CD8-positive, alpha-beta memory T cell (primary cell): ENCODE measurements around the gene TRMT2A. TPM values are rescaled to one million over a fixed set of nuclear protein-coding genes. Genes with fewer than 3 reads are reported as not detected.
A peak's percentile ranks its signal among the peaks of the same experiment; 100 is the strongest.

Experiments used
- CTCF ChIA-PET: fragments of 350-600 bp; sonication (Branson Sonifier 250); formaldehyde crosslinking; loops from one replicate; lab custom pipeline; 2021; ENCODE audit warnings: antibody characterized with exemption; lab: Charles Lee
- POLR2A ChIA-PET: fragments of 350-600 bp; sonication (Branson Sonifier 250); formaldehyde crosslinking; loops from one replicate; lab custom pipeline; 2021; ENCODE audit warnings: antibody characterized with exemption; lab: Charles Lee
- DNase-seq, 5 donors: peaks; one replicate each; pipeline versions ENCODE4 v3.0.0 to v3.0.0-alpha.2; 2020 to 2022; ENCODE audit warnings: mixed read lengths in 1 of 5
- H3K27ac ChIP-seq: one replicate; pipeline ENCODE4 v1.7.0; 2013; ENCODE audit warnings: low read depth, mild to moderate bottlenecking, low read length, moderate library complexity
- H3K27me3 ChIP-seq: 2 replicates; pipeline ENCODE4 v1.7.0; 2013; ENCODE audit warnings: low read length, mild to moderate bottlenecking; ENCODE audit not compliant: insufficient read depth, poor library complexity, severe bottlenecking
- H3K36me3 ChIP-seq: 2 replicates; pipeline ENCODE4 v1.7.0; 2013; ENCODE audit warnings: mild to moderate bottlenecking, low read length, moderate library complexity; ENCODE audit not compliant: insufficient read depth
- H3K4me1 ChIP-seq: 2 replicates; pipeline ENCODE4 v1.7.0; 2013; ENCODE audit warnings: mild to moderate bottlenecking, low read length, moderate library complexity; ENCODE audit not compliant: insufficient read depth
- H3K4me3 ChIP-seq: 2 replicates; pipeline ENCODE4 v1.7.0; 2013; ENCODE audit warnings: mild to moderate bottlenecking, low read length
- H3K9me3 ChIP-seq: 2 replicates; pipeline ENCODE4 v1.7.0; 2013; ENCODE audit warnings: mild to moderate bottlenecking, low read length
- H3K27ac Mint-ChIP-seq, 8 donors: one replicate each; pipeline ENCODE4 v1.8.0; 2020 to 2021; ENCODE audit warnings: mixed read lengths in 8 of 8, mild to moderate bottlenecking in 6 of 8, inconsistent platforms in 3 of 8, moderate library complexity in 3 of 8
- H3K27me3 Mint-ChIP-seq, 2 donors: one replicate each; pipeline ENCODE4 v1.8.0; 2020 to 2021; ENCODE audit warnings: mixed read lengths in 2 of 2, mild to moderate bottlenecking in 1 of 2, moderate library complexity in 1 of 2
- H3K36me3 Mint-ChIP-seq, 3 donors: one replicate each; pipeline ENCODE4 v1.8.0; 2020 to 2021; ENCODE audit warnings: mixed read lengths in 3 of 3, inconsistent platforms in 1 of 3, mild to moderate bottlenecking in 1 of 3
- H3K4me1 Mint-ChIP-seq, 3 donors: one replicate each; pipeline ENCODE4 v1.8.0; 2020 to 2021; ENCODE audit warnings: mixed read lengths in 3 of 3, inconsistent platforms in 1 of 3, mild to moderate bottlenecking in 1 of 3
- H3K4me3 Mint-ChIP-seq, 7 donors: one replicate each; pipeline ENCODE4 v1.8.0; 2020 to 2021; ENCODE audit warnings: mixed read lengths in 7 of 7, mild to moderate bottlenecking in 6 of 7, moderate library complexity in 4 of 7, inconsistent platforms in 2 of 7
- H3K9me3 Mint-ChIP-seq, 5 donors: one replicate each; pipeline ENCODE4 v1.8.0; 2020 to 2022; ENCODE audit warnings: mixed read lengths in 5 of 5, mild to moderate bottlenecking in 3 of 5, moderate library complexity in 2 of 5, inconsistent platforms in 1 of 5
- polyA plus RNA-seq: library from polyadenylated mRNA; unstranded; fragments of 300-500 nt; fragmentation: Illumina TruSeq; gene quantifications from one replicate; pipeline ENCODE4 v1.2.3, GENCODE V29; 2021
- total RNA-seq, 2 experiments: library from RNA; stranded (reverse); gene quantifications; one replicate each; pipeline ENCODE4 v1.2.3, GENCODE V29; 2021

TRMT2A gene
- total and polyA plus RNA-seq, 3 experiments from 2014 or later, result 35.6 to 121 (median 108) TPM

GRCh38 chr22:20127318-20127868, 10.4 kb upstream of the TRMT2A start:
- H3K27ac ChIP-seq, result no peak overlapping the region
- no peaks in the 10 kb centered on the region for H3K9me3 Mint-ChIP-seq
- H3K36me3 ChIP-seq, result peaks cover 16% of the 10 kb centered on the region
- H3K4me3 ChIP-seq, result no peak overlapping the region
- H3K9me3 ChIP-seq, result no peaks in the 10 kb centered on the region
- H3K27ac Mint-ChIP-seq, result peak overlapping the region in 3 of 8 donors; percentile 44 to 79 (median 58)
- CTCF ChIA-PET, result interaction anchor here (3.5 kb wide), 1 partner anchor 155 kb away, joined by 25 read pairs; no protein-coding TSS in a partner anchor
- H3K4me1 ChIP-seq, result peaks cover 19% of the 10 kb centered on the region
- H3K27me3 Mint-ChIP-seq, result no peaks in the 10 kb centered on the region
- POLR2A ChIA-PET, result no interaction called here
- no peaks in the 10 kb centered on the region for H3K27me3 ChIP-seq
- H3K4me3 Mint-ChIP-seq, result no peak overlapping the region
- peaks cover 11 to 25% (median 13%) of the 10 kb centered on the region in 3 donors for H3K4me1 Mint-ChIP-seq
- no peak for DNase-seq
- peaks cover 0 to 42% (median 2%) of the 10 kb centered on the region in 3 donors for H3K36me3 Mint-ChIP-seq

- POLR2A ChIA-PET, result no interaction called here
- H3K4me3 Mint-ChIP-seq, result no peak overlapping the region
- H3K9me3 Mint-ChIP-seq, result no peaks in the 10 kb centered on the region
- Histone ChIP-seq H3K27ac (no peak overlapping the region), H3K36me3 (peaks cover 26% of the 10 kb centered on the region), H3K4me1 (peaks cover 18% of the 10 kb centered on the region), H3K4me3 (no peak overlapping the region), H3K9me3 (no peaks in the 10 kb centered on the region), H3K27me3 (no peaks in the 10 kb centered on the region)
- peaks cover 0 to 51% (median 2%) of the 10 kb centered on the region in 3 donors for H3K36me3 Mint-ChIP-seq
- H3K4me1 Mint-ChIP-seq, result peaks cover 16 to 33% (median 23%) of the 10 kb centered on the region in 3 donors
- no peaks in the 10 kb centered on the region for H3K27me3 Mint-ChIP-seq
- CTCF ChIA-PET, result no interaction called here
- peak overlapping the region in 2 of 8 donors; percentile 32 to 79 for H3K27ac Mint-ChIP-seq
- DNase-seq, result no peak
Observed at GRCh38 chr22:20126284-20127029, 9.4 kb upstream of the TRMT2A start.

- Histone ChIP-seq H3K36me3 (peaks cover 32% of the 10 kb centered on the region), H3K27ac (no peak overlapping the region), H3K9me3 (no peaks in the 10 kb centered on the region), H3K4me3 (no peak overlapping the region), H3K4me1 (peaks cover 14% of the 10 kb centered on the region), H3K27me3 (no peaks in the 10 kb centered on the region)
- POLR2A ChIA-PET, result no interaction called here
- Mint-ChIP-seq H3K9me3 (no peaks in the 10 kb centered on the region), H3K36me3 (peaks cover 0 to 55% (median 2%) of the 10 kb centered on the region in 3 donors), H3K27ac (peak overlapping the region in 2 of 8 donors; percentile 33 to 48), H3K4me1 (peaks cover 16 to 38% (median 23%) of the 10 kb centered on the region in 3 donors), H3K27me3 (no peaks in the 10 kb centered on the region), H3K4me3 (no peak overlapping the region)
- no peak for DNase-seq
- CTCF ChIA-PET, result interaction anchor here (1.5 kb wide), 1 partner anchor 15 kb away, joined by 3 read pairs; no protein-coding TSS in a partner anchor
Observed at GRCh38 chr22:20125201-20126174, 8.5 kb upstream of the TRMT2A start.

- peaks cover 43% of the 10 kb centered on the region for H3K36me3 ChIP-seq
- H3K36me3 Mint-ChIP-seq, result peaks cover 0 to 68% (median 2%) of the 10 kb centered on the region in 3 donors
Observed at GRCh38 chr22:20124083-20124787, 7.2 kb upstream of the TRMT2A start.

GRCh38 chr22:20123366-20124082, 6.5 kb upstream of the TRMT2A start:
- peaks cover 16% of the 10 kb centered on the region for H3K4me1 ChIP-seq
- no peaks in the 10 kb centered on the region for H3K27me3 ChIP-seq
- no peaks in the 10 kb centered on the region for H3K27me3 Mint-ChIP-seq
- H3K4me3 ChIP-seq, result no peak overlapping the region
- no peak overlapping the region for H3K27ac ChIP-seq
- H3K36me3 Mint-ChIP-seq, result peaks cover 0 to 71% (median 2%) of the 10 kb centered on the region in 3 donors
- H3K27ac Mint-ChIP-seq, result peak overlapping the region in 6 of 8 donors; percentile 34 to 94 (median 72)
- H3K9me3 Mint-ChIP-seq, result no peaks in the 10 kb centered on the region
- H3K4me3 Mint-ChIP-seq, result peak overlapping the region in 2 of 7 donors; percentile 14 to 74
- ChIA-PET POLR2A (no interaction called here), CTCF (interaction anchor here (1.1 to 1.5 kb wide), 2 partner anchors 13 to 22 kb away, joined by 3 read pairs; no protein-coding TSS in a partner anchor)
- H3K36me3 ChIP-seq, result peaks cover 49% of the 10 kb centered on the region
- H3K4me1 Mint-ChIP-seq, result peaks cover 25 to 41% (median 27%) of the 10 kb centered on the region in 3 donors
- peak in 1 of 5 donors; percentile 26 for DNase-seq
- H3K9me3 ChIP-seq, result no peaks in the 10 kb centered on the region

More at GRCh38 chr22:20124083-20124787, 7.2 kb upstream of the TRMT2A start:
- peak overlapping the region in 2 of 8 donors; percentile 48 to 75 for H3K27ac Mint-ChIP-seq
- no peaks in the 10 kb centered on the region for H3K27me3 Mint-ChIP-seq
- Histone ChIP-seq H3K27me3 (no peaks in the 10 kb centered on the region), H3K9me3 (no peaks in the 10 kb centered on the region), H3K27ac (no peak overlapping the region), H3K4me1 (peaks cover 12% of the 10 kb centered on the region), H3K4me3 (no peak overlapping the region)
- no peak for DNase-seq
- ChIA-PET CTCF (interaction anchor here (1.1 to 1.5 kb wide), 2 partner anchors 13 to 23 kb away, joined by 3 read pairs; no protein-coding TSS in a partner anchor), POLR2A (no interaction called here)
- H3K4me1 Mint-ChIP-seq, result peaks cover 20 to 39% (median 25%) of the 10 kb centered on the region in 3 donors
- no peaks in the 10 kb centered on the region for H3K9me3 Mint-ChIP-seq
- no peak overlapping the region for H3K4me3 Mint-ChIP-seq

- no peak overlapping the region for H3K27ac ChIP-seq
- H3K36me3 ChIP-seq, result peaks cover 49% of the 10 kb centered on the region
- H3K4me3 ChIP-seq, result no peak overlapping the region
- Mint-ChIP-seq H3K27me3 (no peaks in the 10 kb centered on the region), H3K36me3 (peaks cover 0 to 64% (median under 1%) of the 10 kb centered on the region in 3 donors), H3K9me3 (no peaks in the 10 kb centered on the region), H3K4me1 (peaks cover 31 to 53% (median 34%) of the 10 kb centered on the region in 3 donors), H3K4me3 (peak overlapping the region in 1 of 7 donors; percentile 34), H3K27ac (peak overlapping the region in 5 of 8 donors; percentile 4 to 68 (median 36))
- ChIA-PET POLR2A (interaction anchor here (1.6 kb wide), 1 partner anchor 21 kb away, joined by 3 read pairs; no protein-coding TSS in a partner anchor), CTCF (no interaction called here)
- H3K4me1 ChIP-seq, result peaks cover 22% of the 10 kb centered on the region
- DNase-seq, result no peak
- H3K9me3 ChIP-seq, result no peaks in the 10 kb centered on the region
- no peaks in the 10 kb centered on the region for H3K27me3 ChIP-seq
Observed at GRCh38 chr22:20121856-20122415, 4.9 kb upstream of the TRMT2A start.
